Measurements from ENCODE around the gene ATXN7. TPM values are rescaled to one million over a fixed set of nuclear protein-coding genes. Genes with fewer than 3 reads are reported as not detected.

ATXN7 gene
- total and polyA plus RNA-seq, 4 donors, result 4.8 to 46.6 (median 18.0) TPM

GRCh38 chr3:63918321-63918720 is 54.7 kb downstream of the ATXN7 start:
- DNase-seq, result no peak
- Histone ChIP-seq H3K4me3 (no peak overlapping the region), H3K4me1 (ENCODE audit: control insufficient read depth in 5 of 5, insufficient read depth in 5 of 5, low read length in 5 of 5) (peaks cover 3 to 20% (median 11%) of the 10 kb centered on the region in 5 donors), H3K27ac (ENCODE audit: low read depth in 1 of 2, low read length in 1 of 2) (no peak overlapping the region), H3K27me3 (ENCODE audit: control insufficient read depth in 3 of 3, insufficient read depth in 3 of 3, low read length in 2 of 3) (no peaks in the 10 kb centered on the region), H3K36me3 (ENCODE audit: control insufficient read depth in 4 of 4, insufficient read depth in 4 of 4, low read length in 4 of 4) (peaks cover 13 to 32% (median 25%) of the 10 kb centered on the region in 4 donors), H3K9me3 (ENCODE audit: control insufficient read depth in 4 of 4, insufficient read depth in 3 of 4, low read length in 3 of 4) (no peaks in the 10 kb centered on the region), H3K9ac (ENCODE audit: insufficient read depth in 1 of 2, low read length in 2 of 2) (no peak overlapping the region)
- TF ChIP-seq CTCF (IDR thresholded peaks at IDR 0.05; ENCODE audit: control extremely low read depth, extremely low read depth), result no peak
- no peak for ATAC-seq (ENCODE audit: insufficient read depth, low FRiP score)

- Histone ChIP-seq H3K36me3 (ENCODE audit: control insufficient read depth in 4 of 4, insufficient read depth in 4 of 4, low read length in 4 of 4) (peaks cover 11 to 37% (median 26%) of the 10 kb centered on the region in 4 donors), H3K27me3 (ENCODE audit: control insufficient read depth in 3 of 3, insufficient read depth in 3 of 3, low read length in 2 of 3) (no peaks in the 10 kb centered on the region)
Measured at GRCh38 chr3:63920001-63920400, 56.3 kb downstream of the ATXN7 start.

GRCh38 chr3:63921741-63922482 is 58.2 kb downstream of the ATXN7 start:
- peak; percentile 77 for ATAC-seq (ENCODE audit: insufficient read depth, low FRiP score)
- no peak for TF ChIP-seq CTCF (IDR thresholded peaks at IDR 0.05; ENCODE audit: control extremely low read depth, extremely low read depth)
- H3K9ac ChIP-seq (ENCODE audit: insufficient read depth in 1 of 2, low read length in 2 of 2), result no peak overlapping the region
- H3K9me3 ChIP-seq (ENCODE audit: control insufficient read depth in 4 of 4, insufficient read depth in 3 of 4, low read length in 3 of 4), result peaks cover 0 to 2% (median 0%) of the 10 kb centered on the region in 4 donors
- peaks cover 0 to 9% (median 4%) of the 10 kb centered on the region in 5 donors for H3K4me1 ChIP-seq (ENCODE audit: control insufficient read depth in 5 of 5, insufficient read depth in 5 of 5, low read length in 5 of 5)
- no peak overlapping the region for H3K27ac ChIP-seq (ENCODE audit: low read depth in 1 of 2, low read length in 1 of 2)
- 76 to 88% methylated on average over 6 of the region's 6 CpGs for WGBS, 2 donors
- H3K36me3 ChIP-seq (ENCODE audit: control insufficient read depth in 4 of 4, insufficient read depth in 4 of 4, low read length in 4 of 4), result peaks cover 18 to 40% (median 32%) of the 10 kb centered on the region in 4 donors
- no peaks in the 10 kb centered on the region for H3K27me3 ChIP-seq (ENCODE audit: control insufficient read depth in 3 of 3, insufficient read depth in 3 of 3, low read length in 2 of 3)
- DNase-seq, result no peak
- H3K4me3 ChIP-seq, result no peak overlapping the region

More at GRCh38 chr3:63920001-63920400, 56.3 kb downstream of the ATXN7 start:
- TF ChIP-seq CTCF (IDR thresholded peaks at IDR 0.05; ENCODE audit: control extremely low read depth, extremely low read depth), result no peak
- Histone ChIP-seq H3K27ac (ENCODE audit: low read depth in 1 of 2, low read length in 1 of 2) (no peak overlapping the region), H3K9ac (ENCODE audit: insufficient read depth in 1 of 2, low read length in 2 of 2) (no peak overlapping the region), H3K9me3 (ENCODE audit: control insufficient read depth in 4 of 4, insufficient read depth in 3 of 4, low read length in 3 of 4) (no peaks in the 10 kb centered on the region), H3K4me3 (no peak overlapping the region), H3K4me1 (ENCODE audit: control insufficient read depth in 5 of 5, insufficient read depth in 5 of 5, low read length in 5 of 5) (peaks cover 0 to 9% (median under 1%) of the 10 kb centered on the region in 5 donors)
- WGBS, 2 donors, result 95 to 96% methylated on average over 5 of the region's 5 CpGs
- ATAC-seq (ENCODE audit: insufficient read depth, low FRiP score), result no peak
- no peak for DNase-seq
